Neural cell (in vitro differentiated cells): Measurements from ENCODE around the gene FARP2.

Experiments
- EP300 ChIP-seq: fragments of 450-650 bp; conservative IDR thresholded peaks from 2 replicates; pipeline ENCODE4 v1.6.1; 2014; ENCODE audit warnings: antibody characterized with exemption, mild to moderate bottlenecking, moderate library complexity; ENCODE audit not compliant: poor library complexity, severe bottlenecking
- EZH2 ChIP-seq: fragments of 200-600, 300-800 bp; shearing (Covaris generic), sonication (generic); IDR thresholded peaks from 2 replicates; pipeline ENCODE4 v1.6.1; 2014; ENCODE audit warnings: antibody characterized with exemption, low read length, borderline replicate concordance, mild to moderate bottlenecking; ENCODE audit not compliant: insufficient read depth, poor library complexity, severe bottlenecking
- POLR2AphosphoS5 ChIP-seq: IDR thresholded peaks from 2 replicates; pipeline ENCODE4 v1.6.1; 2012
- RAD21 ChIP-seq: fragments of 450-650 bp; conservative IDR thresholded peaks from 2 replicates; pipeline ENCODE4 v1.6.1; 2014; ENCODE audit warnings: antibody characterized with exemption, mild to moderate bottlenecking, moderate library complexity
- TAF1 ChIP-seq: IDR thresholded peaks from 2 replicates; pipeline ENCODE4 v1.6.1; 2012; ENCODE audit warnings: low read depth
- TF ChIP-seq, protein P1 (sequence below): fragments of 450-650 bp; IDR thresholded peaks from 2 replicates; pipeline ENCODE4 v1.5.1; 2014; ENCODE audit warnings: antibody characterized with exemption, mild to moderate bottlenecking, moderate library complexity; ENCODE audit not compliant: poor library complexity, severe bottlenecking
- TF ChIP-seq, protein P2 (sequence below): IDR thresholded peaks from 2 replicates; pipeline ENCODE4 v1.6.1; 2012; ENCODE audit warnings: borderline replicate concordance

DNA sequence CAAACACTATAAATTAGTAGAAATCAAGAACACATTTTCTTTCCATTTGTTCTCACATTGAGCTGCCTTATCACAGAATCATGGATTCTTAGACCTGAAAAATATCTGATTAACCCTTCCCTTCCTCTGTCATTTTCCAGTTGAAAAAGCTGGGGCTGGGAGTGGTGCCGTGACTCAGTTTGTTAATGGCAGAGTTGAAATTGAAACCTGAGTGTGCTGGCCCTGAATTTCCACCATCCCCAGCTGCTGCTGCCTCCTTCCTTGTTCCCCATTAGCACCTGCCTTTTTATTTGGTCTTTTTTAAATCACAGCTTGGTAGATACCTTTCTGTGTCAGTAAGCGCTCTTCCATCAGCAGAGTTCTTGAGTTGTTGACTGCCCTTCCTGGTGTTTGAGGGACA is 10.6 kb downstream of the FARP2 start:
- TF ChIP-seq TAF1 (no peak), EP300 (no peak), POLR2AphosphoS5 (no peak), RAD21 (no peak), EZH2 (no peak)
- TF ChIP-seq, protein P1, sequence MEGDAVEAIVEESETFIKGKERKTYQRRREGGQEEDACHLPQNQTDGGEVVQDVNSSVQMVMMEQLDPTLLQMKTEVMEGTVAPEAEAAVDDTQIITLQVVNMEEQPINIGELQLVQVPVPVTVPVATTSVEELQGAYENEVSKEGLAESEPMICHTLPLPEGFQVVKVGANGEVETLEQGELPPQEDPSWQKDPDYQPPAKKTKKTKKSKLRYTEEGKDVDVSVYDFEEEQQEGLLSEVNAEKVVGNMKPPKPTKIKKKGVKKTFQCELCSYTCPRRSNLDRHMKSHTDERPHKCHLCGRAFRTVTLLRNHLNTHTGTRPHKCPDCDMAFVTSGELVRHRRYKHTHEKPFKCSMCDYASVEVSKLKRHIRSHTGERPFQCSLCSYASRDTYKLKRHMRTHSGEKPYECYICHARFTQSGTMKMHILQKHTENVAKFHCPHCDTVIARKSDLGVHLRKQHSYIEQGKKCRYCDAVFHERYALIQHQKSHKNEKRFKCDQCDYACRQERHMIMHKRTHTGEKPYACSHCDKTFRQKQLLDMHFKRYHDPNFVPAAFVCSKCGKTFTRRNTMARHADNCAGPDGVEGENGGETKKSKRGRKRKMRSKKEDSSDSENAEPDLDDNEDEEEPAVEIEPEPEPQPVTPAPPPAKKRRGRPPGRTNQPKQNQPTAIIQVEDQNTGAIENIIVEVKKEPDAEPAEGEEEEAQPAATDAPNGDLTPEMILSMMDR = no peak
- TF ChIP-seq, protein P2, sequence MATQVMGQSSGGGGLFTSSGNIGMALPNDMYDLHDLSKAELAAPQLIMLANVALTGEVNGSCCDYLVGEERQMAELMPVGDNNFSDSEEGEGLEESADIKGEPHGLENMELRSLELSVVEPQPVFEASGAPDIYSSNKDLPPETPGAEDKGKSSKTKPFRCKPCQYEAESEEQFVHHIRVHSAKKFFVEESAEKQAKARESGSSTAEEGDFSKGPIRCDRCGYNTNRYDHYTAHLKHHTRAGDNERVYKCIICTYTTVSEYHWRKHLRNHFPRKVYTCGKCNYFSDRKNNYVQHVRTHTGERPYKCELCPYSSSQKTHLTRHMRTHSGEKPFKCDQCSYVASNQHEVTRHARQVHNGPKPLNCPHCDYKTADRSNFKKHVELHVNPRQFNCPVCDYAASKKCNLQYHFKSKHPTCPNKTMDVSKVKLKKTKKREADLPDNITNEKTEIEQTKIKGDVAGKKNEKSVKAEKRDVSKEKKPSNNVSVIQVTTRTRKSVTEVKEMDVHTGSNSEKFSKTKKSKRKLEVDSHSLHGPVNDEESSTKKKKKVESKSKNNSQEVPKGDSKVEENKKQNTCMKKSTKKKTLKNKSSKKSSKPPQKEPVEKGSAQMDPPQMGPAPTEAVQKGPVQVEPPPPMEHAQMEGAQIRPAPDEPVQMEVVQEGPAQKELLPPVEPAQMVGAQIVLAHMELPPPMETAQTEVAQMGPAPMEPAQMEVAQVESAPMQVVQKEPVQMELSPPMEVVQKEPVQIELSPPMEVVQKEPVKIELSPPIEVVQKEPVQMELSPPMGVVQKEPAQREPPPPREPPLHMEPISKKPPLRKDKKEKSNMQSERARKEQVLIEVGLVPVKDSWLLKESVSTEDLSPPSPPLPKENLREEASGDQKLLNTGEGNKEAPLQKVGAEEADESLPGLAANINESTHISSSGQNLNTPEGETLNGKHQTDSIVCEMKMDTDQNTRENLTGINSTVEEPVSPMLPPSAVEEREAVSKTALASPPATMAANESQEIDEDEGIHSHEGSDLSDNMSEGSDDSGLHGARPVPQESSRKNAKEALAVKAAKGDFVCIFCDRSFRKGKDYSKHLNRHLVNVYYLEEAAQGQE = no peak
